Limb (tissue), 2 donors: ENCODE measurements around the gene LRRC19.

Experiments used
- DNase-seq, 2 donors: peaks; one replicate each; pipeline ENCODE4 v3.0.0-alpha.2; 2016; ENCODE audit errors: extremely low spot score in 2 of 2

LRRC19 gene

GRCh38 chr9:27005491-27005890 lies at the start of gene LRRC19:
TSS of gene LRRC19 (minus strand) at chr9:27005672. CDS start at chr9:26999694, 5,978 bp downstream.
- DNase-seq = no peak

- no peak for DNase-seq
Observed at GRCh38 chr9:27054841-27055240, 49.4 kb upstream of the LRRC19 start.

- DNase-seq = no peak
Observed at GRCh38 chr9:27054125-27054524, 48.7 kb upstream of the LRRC19 start.

GRCh38 chr9:27053369-27054022 lies 48.0 kb upstream of the LRRC19 start:
- DNase-seq = no peak

- DNase-seq = no peak
Observed at GRCh38 chr9:27047136-27047535, 41.7 kb upstream of the LRRC19 start.

GRCh38 chr9:27043176-27043575 lies 37.7 kb upstream of the LRRC19 start:
- DNase-seq = no peak

- no peak for DNase-seq
Observed at GRCh38 chr9:27042476-27042875, 37.0 kb upstream of the LRRC19 start.

GRCh38 chr9:27041746-27042145 lies 36.3 kb upstream of the LRRC19 start:
- no peak for DNase-seq

- no peak for DNase-seq
Observed at GRCh38 chr9:27037499-27037898, 32.0 kb upstream of the LRRC19 start.

GRCh38 chr9:27033815-27034403 lies 28.4 kb upstream of the LRRC19 start:
- DNase-seq = peak; percentile 62 to 71

GRCh38 chr9:27029186-27029585 lies 23.7 kb upstream of the LRRC19 start:
- no peak for DNase-seq

GRCh38 chr9:27022920-27023319 lies 17.4 kb upstream of the LRRC19 start:
- no peak for DNase-seq

GRCh38 chr9:27019589-27019988 lies 14.1 kb upstream of the LRRC19 start:
- DNase-seq = no peak

- DNase-seq = no peak
Observed at GRCh38 chr9:27003426-27004077, 1.9 kb downstream of the LRRC19 start.

GRCh38 chr9:26995810-26996209 lies 9.7 kb downstream of the LRRC19 start:
- DNase-seq = no peak

GRCh38 chr9:26983340-26983739 lies 22.1 kb downstream of the LRRC19 start:
- DNase-seq = no peak

GRCh38 chr9:26975728-26976707 lies 29.5 kb downstream of the LRRC19 start:
- DNase-seq = no peak

- DNase-seq = no peak
Observed at GRCh38 chr9:26974927-26975326, 30.5 kb downstream of the LRRC19 start.

GRCh38 chr9:26973989-26974388 lies 31.5 kb downstream of the LRRC19 start:
- no peak for DNase-seq

- no peak for DNase-seq
Observed at GRCh38 chr9:26971721-26972120, 33.8 kb downstream of the LRRC19 start.

GRCh38 chr9:26956860-26957233 lies 48.6 kb downstream of the LRRC19 start:
- DNase-seq = no peak
